Suprapubic skin (tissue), 4 donors: ENCODE data around the gene KPNA2. TPM values are rescaled to one million over a fixed set of nuclear protein-coding genes. Genes with fewer than 3 reads are reported as not detected.
A peak's percentile ranks its signal among the peaks of the same experiment; 100 is the strongest.

Experiments used
- DNase-seq, 2 donors: peaks; one replicate each; pipeline ENCODE4 v3.0.0-alpha.2; 2019; ENCODE audit warnings: low spot score in 2 of 2
- H3K27ac ChIP-seq: fragments of 200-600 bp; sonication (generic); one replicate; pipeline ENCODE4 v1.5.1; 2019
- H3K27me3 ChIP-seq: fragments of 200-600 bp; sonication (generic); one replicate; pipeline ENCODE4 v1.5.1; 2019
- H3K36me3 ChIP-seq: fragments of 200-600 bp; sonication (generic); one replicate; pipeline ENCODE4 v1.5.1; 2019
- H3K4me1 ChIP-seq: fragments of 200-600 bp; sonication (generic); one replicate; pipeline ENCODE4 v1.5.1; 2019
- H3K4me3 ChIP-seq: fragments of 200-600 bp; sonication (generic); one replicate; pipeline ENCODE4 v1.5.1; 2019; ENCODE audit warnings: mild to moderate bottlenecking
- H3K9me3 ChIP-seq: fragments of 200-600 bp; sonication (generic); one replicate; pipeline ENCODE4 v1.5.1; 2019
- EP300 ChIP-seq: sonication (generic); formaldehyde crosslinking; IDR thresholded peaks from one replicate; pipeline ENCODE4 v1.6.1; 2017; ENCODE audit warnings: antibody characterized with exemption
- POLR2A ChIP-seq, 2 donors: fragments of 450-650 bp; IDR thresholded peaks; one replicate each; pipeline ENCODE4 v1.6.1; 2017; ENCODE audit warnings: antibody characterized with exemption in 2 of 2, mild to moderate bottlenecking in 2 of 2, moderate library complexity in 2 of 2
- POLR2AphosphoS5 ChIP-seq, 3 donors: sonication (generic); formaldehyde crosslinking; IDR thresholded peaks; one replicate each; pipeline ENCODE4 v1.6.1; 2017; ENCODE audit warnings: antibody characterized with exemption in 3 of 3
- WGBS: methylation state at CpG from one replicate; pipeline ENCODE4 v1.1.5; 2018; 5-methylcytosine and 5-hydroxymethylcytosine counted together
- total RNA-seq, 4 donors: library from RNA; depleted of rRNA; stranded (reverse); fragments of >200 nt; gene quantifications; one replicate each; pipeline ENCODE4 v1.1.0, GENCODE V29; 2016
- TF ChIP-seq, protein P1 (sequence below), 2 donors: fragments of 200-600 bp in 1 of 2; fragments of 450-650 bp in 1 of 2; sonication (generic) in 1 of 2; IDR thresholded peaks; one replicate each; pipeline ENCODE4 v1.5.1; 2016 to 2019; ENCODE audit warnings: antibody characterized with exemption in 2 of 2, mild to moderate bottlenecking in 1 of 2, moderate library complexity in 1 of 2

Gene KPNA2
- total RNA-seq = 10 to 100 TPM in 3 of 4 donors, 1 to 10 TPM in 1; 6.4 to 38.8 (median 26.9) TPM

GRCh38 chr17:68035523-68036303, at the start of gene KPNA2:
KPNA2 (plus strand) TSS chr17:68035735; CDS start chr17:68037133, 1,398 bp downstream.
- WGBS = 0% methylated on average over 28 of the region's 72 CpGs

DNA sequence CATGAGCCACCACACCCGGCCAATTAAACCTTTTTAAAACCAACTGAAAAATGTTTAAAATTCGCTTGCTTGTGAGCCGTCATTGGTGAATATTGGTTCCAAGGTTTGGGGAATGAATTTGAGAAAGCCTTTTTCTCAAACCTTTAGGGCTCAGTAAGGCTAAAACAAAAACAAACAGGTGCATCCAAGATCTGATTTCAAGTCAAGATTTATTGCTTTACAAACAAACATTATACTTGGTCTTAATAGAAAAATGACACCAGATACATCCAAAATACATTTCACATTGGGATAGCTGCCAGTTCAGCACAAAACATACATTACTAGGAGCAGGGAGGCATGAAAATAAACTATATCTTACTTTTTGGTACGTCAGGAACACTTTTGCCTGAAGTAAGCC, 44.6 kb upstream of the KPNA2 start:
- Histone ChIP-seq H3K9me3 (no peaks in the 10 kb centered on the region), H3K4me1 (peaks cover 26% of the 10 kb centered on the region), H3K27me3 (no peaks in the 10 kb centered on the region), H3K27ac (no peak overlapping the region), H3K4me3 (no peak overlapping the region), H3K36me3 (no peaks in the 10 kb centered on the region)
- no peak for DNase-seq
- 94% methylated on average over 4 of the region's 4 CpGs for WGBS
- TF ChIP-seq POLR2A (IDR thresholded peaks at IDR 0.05) (no peak), EP300 (no peak)

More at GRCh38 chr17:68035523-68036303, at the start of gene KPNA2:
- H3K4me1 ChIP-seq = peaks cover 14% of the 10 kb centered on the region
- TF ChIP-seq POLR2AphosphoS5 (IDR thresholded peaks at IDR 0.05) (peak in 1 of 3 donors; percentile 34), EP300 (no peak), POLR2A (IDR thresholded peaks at IDR 0.05) (peak in 1 of 2 donors; percentile 69)
- no peaks in the 10 kb centered on the region for H3K27me3 ChIP-seq
- H3K4me3 ChIP-seq = peak within 1 kb of the TSS; percentile 74
- peak; percentile 95 to 96 for DNase-seq
- peaks cover 19% of the 10 kb centered on the region for H3K36me3 ChIP-seq
- peak within 1 kb of the TSS; percentile 57 for H3K27ac ChIP-seq
- no peaks in the 10 kb centered on the region for H3K9me3 ChIP-seq

GRCh38 chr17:67992548-67993152, 42.9 kb upstream of the KPNA2 start:
- no peak for DNase-seq
- no peak for TF ChIP-seq POLR2AphosphoS5 (IDR thresholded peaks at IDR 0.05)
- H3K27me3 ChIP-seq = no peaks in the 10 kb centered on the region
- H3K9me3 ChIP-seq = no peaks in the 10 kb centered on the region
- peaks cover 35% of the 10 kb centered on the region for H3K4me1 ChIP-seq
- H3K27ac ChIP-seq = peak overlapping the region; percentile 93
- WGBS = 12% methylated on average over 12 of the region's 18 CpGs
- H3K4me3 ChIP-seq = peak overlapping the region; percentile 77
- H3K36me3 ChIP-seq = no peaks in the 10 kb centered on the region

- peak overlapping the region; percentile 77 for H3K4me3 ChIP-seq
- peaks cover 35% of the 10 kb centered on the region for H3K4me1 ChIP-seq
- peak; percentile 85 to 87 for DNase-seq
- no peaks in the 10 kb centered on the region for H3K36me3 ChIP-seq
- peak in 1 of 3 donors; percentile 56 for TF ChIP-seq POLR2AphosphoS5 (IDR thresholded peaks at IDR 0.05)
- TF ChIP-seq, protein P1, sequence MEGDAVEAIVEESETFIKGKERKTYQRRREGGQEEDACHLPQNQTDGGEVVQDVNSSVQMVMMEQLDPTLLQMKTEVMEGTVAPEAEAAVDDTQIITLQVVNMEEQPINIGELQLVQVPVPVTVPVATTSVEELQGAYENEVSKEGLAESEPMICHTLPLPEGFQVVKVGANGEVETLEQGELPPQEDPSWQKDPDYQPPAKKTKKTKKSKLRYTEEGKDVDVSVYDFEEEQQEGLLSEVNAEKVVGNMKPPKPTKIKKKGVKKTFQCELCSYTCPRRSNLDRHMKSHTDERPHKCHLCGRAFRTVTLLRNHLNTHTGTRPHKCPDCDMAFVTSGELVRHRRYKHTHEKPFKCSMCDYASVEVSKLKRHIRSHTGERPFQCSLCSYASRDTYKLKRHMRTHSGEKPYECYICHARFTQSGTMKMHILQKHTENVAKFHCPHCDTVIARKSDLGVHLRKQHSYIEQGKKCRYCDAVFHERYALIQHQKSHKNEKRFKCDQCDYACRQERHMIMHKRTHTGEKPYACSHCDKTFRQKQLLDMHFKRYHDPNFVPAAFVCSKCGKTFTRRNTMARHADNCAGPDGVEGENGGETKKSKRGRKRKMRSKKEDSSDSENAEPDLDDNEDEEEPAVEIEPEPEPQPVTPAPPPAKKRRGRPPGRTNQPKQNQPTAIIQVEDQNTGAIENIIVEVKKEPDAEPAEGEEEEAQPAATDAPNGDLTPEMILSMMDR (IDR thresholded peaks at IDR 0.05) = no peak
- peak; percentile 39 to 58 for TF ChIP-seq POLR2A (IDR thresholded peaks at IDR 0.05)
- WGBS = under 1% methylated on average over 68 of the region's 144 CpGs
- no peaks in the 10 kb centered on the region for H3K27me3 ChIP-seq
- peak overlapping the region; percentile 95 for H3K27ac ChIP-seq
- H3K9me3 ChIP-seq = no peaks in the 10 kb centered on the region
Observed at GRCh38 chr17:67993153-67993997, 42.2 kb upstream of the KPNA2 start.

DNA sequence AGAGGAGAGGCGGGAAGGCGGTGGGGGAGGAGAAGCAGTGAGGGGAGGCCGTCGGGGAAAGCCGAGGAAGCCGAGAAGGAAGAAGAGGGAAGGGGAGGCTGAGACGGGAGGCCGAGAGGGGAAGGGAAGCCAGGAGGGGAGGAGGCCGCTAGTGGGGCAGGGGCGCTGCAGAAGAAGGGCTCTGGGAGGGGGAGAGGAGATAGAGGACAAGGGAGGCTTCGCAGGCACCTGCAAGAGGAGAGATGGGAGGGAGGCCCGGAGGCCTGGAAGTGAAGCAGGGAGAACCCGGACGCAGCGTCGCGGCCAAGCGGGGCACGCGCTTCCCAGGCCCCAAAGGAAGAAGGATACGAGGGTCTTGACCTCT, 41.6 kb upstream of the KPNA2 start:
- no peaks in the 10 kb centered on the region for H3K9me3 ChIP-seq
- DNase-seq = peak; percentile 76 to 84
- H3K4me1 ChIP-seq = peaks cover 35% of the 10 kb centered on the region
- 2% methylated on average over 21 of the region's 21 CpGs for WGBS
- TF ChIP-seq EP300 = no peak
- TF ChIP-seq POLR2A (IDR thresholded peaks at IDR 0.05) = no peak
- no peak for TF ChIP-seq POLR2AphosphoS5 (IDR thresholded peaks at IDR 0.05)
- TF ChIP-seq, protein P1 (IDR thresholded peaks at IDR 0.05) = no peak
- no peaks in the 10 kb centered on the region for H3K27me3 ChIP-seq
- H3K36me3 ChIP-seq = no peaks in the 10 kb centered on the region
- H3K4me3 ChIP-seq = peak overlapping the region; percentile 77
- peak overlapping the region; percentile 95 for H3K27ac ChIP-seq

DNA sequence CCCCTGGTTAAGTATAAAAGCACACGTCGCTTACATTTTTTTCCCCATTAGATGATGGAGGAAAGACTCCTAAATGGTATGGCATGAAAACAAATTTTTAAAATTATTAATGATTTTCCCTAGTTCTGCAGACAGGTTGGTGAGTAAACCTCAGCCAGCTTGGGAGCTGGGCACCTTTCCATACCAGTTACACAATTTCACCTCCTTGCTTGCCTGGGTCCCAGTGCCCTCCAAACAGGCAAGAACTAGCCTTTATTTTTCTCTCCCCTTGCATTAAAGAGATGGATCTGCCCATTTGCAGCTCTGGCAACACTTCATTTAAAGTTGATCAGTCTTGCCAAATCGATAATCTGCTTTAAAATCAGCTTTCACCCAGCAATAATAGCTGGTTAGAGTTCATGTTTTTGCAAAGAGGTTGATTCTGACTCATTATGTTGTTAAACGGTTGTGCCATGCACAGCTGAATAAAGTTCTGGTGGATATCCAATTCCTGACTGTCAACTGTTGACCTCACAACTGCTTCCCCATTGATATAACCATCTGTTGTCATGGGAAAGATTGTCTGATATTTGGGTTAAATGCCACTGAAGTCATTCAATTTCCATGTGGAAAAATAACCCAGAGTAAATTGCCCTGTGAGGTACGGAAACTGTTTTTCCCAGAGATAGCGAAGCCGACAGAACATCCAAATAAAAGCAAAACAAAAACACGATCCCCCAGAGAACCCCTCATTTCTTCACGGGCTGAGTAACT, 40.5 kb upstream of the KPNA2 start:
- H3K4me1 ChIP-seq = peaks cover 35% of the 10 kb centered on the region
- no peak for DNase-seq
- H3K9me3 ChIP-seq = no peaks in the 10 kb centered on the region
- 11% methylated on average over 9 of the region's 9 CpGs for WGBS
- peak overlapping the region; percentile 77 for H3K4me3 ChIP-seq
- TF ChIP-seq POLR2A (IDR thresholded peaks at IDR 0.05) (no peak), POLR2AphosphoS5 (IDR thresholded peaks at IDR 0.05) (no peak), EP300 (no peak)
- TF ChIP-seq, protein P1 (IDR thresholded peaks at IDR 0.05) = no peak
- H3K27ac ChIP-seq = peak overlapping the region; percentile 95
- H3K36me3 ChIP-seq = no peaks in the 10 kb centered on the region
- no peaks in the 10 kb centered on the region for H3K27me3 ChIP-seq
